H9 (cell line): ENCODE data around the gene HTN3. TPM values are rescaled to one million over a fixed set of nuclear protein-coding genes. Genes with fewer than 3 reads are reported as not detected.

Source experiments
- DNase-seq: peaks from one replicate; pipeline ENCODE4 v3.0.0-alpha.2; 2017
- H2AFZ ChIP-seq: one replicate; pipeline ENCODE4 v1.6.1; 2013; ENCODE audit warnings: mild to moderate bottlenecking, low read length, control low read depth, moderate library complexity
- H2AK5ac ChIP-seq: 2 replicates; pipeline ENCODE4 v1.6.1; 2013; ENCODE audit warnings: low read length, control low read depth, mixed read lengths; ENCODE audit not compliant: insufficient read length
- H2BK120ac ChIP-seq: one replicate; pipeline ENCODE4 v1.6.1; 2013; ENCODE audit warnings: low read depth, mild to moderate bottlenecking, low read length, control low read depth, inconsistent platforms; ENCODE audit not compliant: poor library complexity, severe bottlenecking
- H2BK12ac ChIP-seq: 2 replicates; pipeline ENCODE4 v1.6.1; 2013; ENCODE audit warnings: low read length, control low read depth, mixed read lengths, low read depth; ENCODE audit not compliant: insufficient read length
- H2BK15ac ChIP-seq: 2 replicates; pipeline ENCODE4 v1.6.1; 2013; ENCODE audit warnings: low read depth, low read length, control low read depth
- H2BK20ac ChIP-seq: one replicate; pipeline ENCODE4 v1.6.1; 2013; ENCODE audit warnings: low read depth, mild to moderate bottlenecking, low read length, control low read depth, inconsistent platforms; ENCODE audit not compliant: poor library complexity, severe bottlenecking
- H2BK5ac ChIP-seq: 2 replicates; pipeline ENCODE4 v1.6.1; 2013; ENCODE audit warnings: low read length, control low read depth, mixed read lengths; ENCODE audit not compliant: insufficient read length
- H3K14ac ChIP-seq: 2 replicates; pipeline ENCODE4 v1.6.1; 2013; ENCODE audit warnings: low read length, control low read depth; ENCODE audit not compliant: insufficient read depth
- H3K18ac ChIP-seq: 2 replicates; pipeline ENCODE4 v1.6.1; 2013; ENCODE audit warnings: low read depth, mild to moderate bottlenecking, mixed read lengths, low read length, control low read depth; ENCODE audit not compliant: insufficient read length
- H3K23ac ChIP-seq: 2 replicates; pipeline ENCODE4 v1.6.1; 2013; ENCODE audit warnings: low read length, control low read depth, mixed read lengths, low read depth; ENCODE audit not compliant: insufficient read length
- H3K23me2 ChIP-seq: 2 replicates; pipeline ENCODE4 v1.6.1; 2013; ENCODE audit warnings: low read depth, mild to moderate bottlenecking, mixed read lengths, low read length, control low read depth; ENCODE audit not compliant: insufficient read length, poor library complexity, severe bottlenecking
- H3K27ac ChIP-seq: 2 replicates; pipeline ENCODE4 v1.5.1; 2013; ENCODE audit warnings: low read length, control low read depth, mixed read lengths, low read depth; ENCODE audit not compliant: insufficient read length
- H3K27me3 ChIP-seq: 2 replicates; pipeline ENCODE4 v1.6.1; 2013; ENCODE audit warnings: low read length, control low read depth, inconsistent platforms; ENCODE audit not compliant: insufficient read depth
- H3K4ac ChIP-seq: 2 replicates; pipeline ENCODE4 v1.6.1; 2013; ENCODE audit warnings: low read depth, mild to moderate bottlenecking, control low read depth, inconsistent platforms, low read length, moderate library complexity
- H3K4me1 ChIP-seq: 2 replicates; pipeline ENCODE4 v1.6.1; 2013; ENCODE audit warnings: low read length, control low read depth, inconsistent platforms; ENCODE audit not compliant: insufficient read depth
- H3K4me2 ChIP-seq: 2 replicates; pipeline ENCODE4 v1.6.1; 2013; ENCODE audit warnings: low read length, control low read depth, mixed read lengths; ENCODE audit not compliant: insufficient read length, insufficient read depth
- H3K56ac ChIP-seq: 2 replicates; pipeline ENCODE4 v1.6.1; 2013; ENCODE audit warnings: low read depth, mild to moderate bottlenecking, mixed read lengths, low read length, control low read depth; ENCODE audit not compliant: insufficient read length
- H3K79me1 ChIP-seq: 2 replicates; pipeline ENCODE4 v1.6.1; 2013; ENCODE audit warnings: low read depth, mild to moderate bottlenecking, moderate library complexity, low read length, control low read depth, inconsistent platforms; ENCODE audit not compliant: insufficient read depth, poor library complexity, severe bottlenecking
- H3K79me2 ChIP-seq: 2 replicates; pipeline ENCODE4 v1.6.1; 2013; ENCODE audit warnings: low read length, control low read depth, inconsistent platforms; ENCODE audit not compliant: insufficient read depth
- H3K9ac ChIP-seq: 2 replicates; pipeline ENCODE4 v1.6.1; 2013; ENCODE audit warnings: low read length, control low read depth, mixed read lengths; ENCODE audit not compliant: insufficient read length; ENCODE audit errors: extremely low read depth
- H3K9me3 ChIP-seq: one replicate; pipeline ENCODE4 v1.6.1; 2013; ENCODE audit warnings: low read depth, low read length, inconsistent platforms; ENCODE audit not compliant: control insufficient read depth
- H3T11ph ChIP-seq: one replicate; pipeline ENCODE4 v1.6.1; 2013; ENCODE audit warnings: mild to moderate bottlenecking, low read length, control low read depth, inconsistent platforms
- H4K20me1 ChIP-seq: one replicate; pipeline ENCODE4 v1.6.1; 2013; ENCODE audit not compliant: control insufficient read depth, insufficient read length, insufficient read depth
- H4K5ac ChIP-seq: 2 replicates; pipeline ENCODE4 v1.6.1; 2013; ENCODE audit warnings: low read depth, mild to moderate bottlenecking, mixed read lengths, low read length, control low read depth; ENCODE audit not compliant: insufficient read length
- H4K8ac ChIP-seq: replicated peaks from 2 replicates; pipeline ENCODE4 v1.6.1; 2013; ENCODE audit warnings: low read length, control low read depth, mixed read lengths, low read depth; ENCODE audit not compliant: insufficient read length
- H4K91ac ChIP-seq: 2 replicates; pipeline ENCODE4 v1.6.1; 2013; ENCODE audit warnings: low read depth, mild to moderate bottlenecking, moderate library complexity, mixed read lengths, low read length, control low read depth; ENCODE audit not compliant: insufficient read length
- H3K27ac Mint-ChIP-seq, 3 experiments: 2 replicates in 2 of 3; 3 replicates in 1 of 3; pipeline ENCODE4 v1.8.0; 2020 to 2021; ENCODE audit warnings: mixed read lengths in 3 of 3, mild to moderate bottlenecking in 1 of 3, moderate library complexity in 1 of 3
- H3K27me3 Mint-ChIP-seq: 2 replicates; pipeline ENCODE4 v1.8.0; 2021; ENCODE audit warnings: low read depth, mild to moderate bottlenecking, moderate library complexity, mixed read lengths
- H3K36me3 Mint-ChIP-seq, 3 experiments: 2 replicates in 2 of 3; 3 replicates in 1 of 3; pipeline ENCODE4 v1.8.0; 2020 to 2021; ENCODE audit warnings: low read depth in 3 of 3, mixed read lengths in 3 of 3; ENCODE audit not compliant: insufficient read depth in 1 of 3
- H3K4me1 Mint-ChIP-seq, 2 experiments: 2 replicates each; pipeline ENCODE4 v1.8.0; 2020; ENCODE audit warnings: mixed read lengths in 2 of 2
- H3K4me3 Mint-ChIP-seq, 2 experiments: 2 replicates in 1 of 2; 3 replicates in 1 of 2; pipeline ENCODE4 v1.8.0; 2020 to 2021; ENCODE audit warnings: mild to moderate bottlenecking in 2 of 2, mixed read lengths in 2 of 2, moderate library complexity in 1 of 2
- H3K9me3 Mint-ChIP-seq, 2 experiments: 2 replicates in 1 of 2; 3 replicates in 1 of 2; pipeline ENCODE4 v1.8.0; 2020; ENCODE audit warnings: mild to moderate bottlenecking in 2 of 2, mixed read lengths in 2 of 2, moderate library complexity in 1 of 2
- CTCF ChIP-seq: fragments of 200-600 bp; sonication (generic); conservative IDR thresholded peaks from 3 replicates; pipeline ENCODE4 v1.8.0; 2021; ENCODE audit warnings: antibody characterized with exemption, mild to moderate bottlenecking
- WGBS: extraction: QIAGEN DNeasy Blood & Tissue Kit; methylation state at CpG from one replicate; pipeline ENCODE4 v1.1.7; 2013; ENCODE audit warnings: missing lambda C conversion rate, low lambda C conversion rate, mixed read lengths; ENCODE audit not compliant: insufficient read length; ENCODE audit errors: extremely low coverage; 5-methylcytosine and 5-hydroxymethylcytosine counted together
- total RNA-seq: library from RNA; stranded (reverse); gene quantifications from 2 replicates; pipeline ENCODE4 v1.2.1, GENCODE V29; 2021

HTN3 gene
- total RNA-seq, 1 experiment from 2014 or later: not detected

DNA sequence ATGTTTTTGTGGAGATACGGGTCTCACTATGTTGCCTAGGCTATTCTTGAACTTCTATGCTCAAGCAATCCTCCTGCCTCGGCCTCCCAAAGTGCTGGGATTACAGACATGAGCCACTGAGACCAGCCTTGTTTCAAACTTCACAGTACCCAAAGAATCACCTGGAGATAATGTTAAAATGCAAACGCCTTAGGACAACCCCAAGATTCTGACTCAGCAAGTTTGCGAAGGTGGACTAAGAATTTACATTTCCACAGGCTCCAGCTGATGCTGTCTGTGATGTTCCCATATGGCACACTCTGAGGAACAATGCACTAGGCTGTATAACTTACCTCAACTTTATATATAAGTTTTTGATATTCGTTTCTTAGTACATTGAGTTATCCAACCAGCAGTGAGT is 33.5 kb upstream of the HTN3 start:
- Histone ChIP-seq H4K5ac (no peak overlapping the region), H2AK5ac (no peak overlapping the region), H3K4me2 (no peak overlapping the region), H3K9ac (no peak overlapping the region), H3K79me2 (no peaks in the 10 kb centered on the region), H2BK15ac (no peak overlapping the region), H4K20me1 (no peaks in the 10 kb centered on the region), H4K8ac (no peak overlapping the region), H4K91ac (no peak overlapping the region), H3K18ac (no peak overlapping the region), H3K14ac (no peak overlapping the region), H3K56ac (no peak overlapping the region), H3K27ac (no peak overlapping the region), H2AFZ (no peak overlapping the region), H2BK12ac (no peak overlapping the region), H3K79me1 (no peaks in the 10 kb centered on the region), H3T11ph (no peak overlapping the region), H3K9me3 (no peaks in the 10 kb centered on the region), H2BK120ac (no peak overlapping the region), H3K23ac (no peak overlapping the region), H3K4me1 (no peaks in the 10 kb centered on the region), H2BK20ac (no peak overlapping the region), H3K27me3 (no peaks in the 10 kb centered on the region), H3K4ac (no peak overlapping the region), H3K23me2 (no peaks in the 10 kb centered on the region), H2BK5ac (no peak overlapping the region)
- Mint-ChIP-seq H3K27ac (peak overlapping the region in 1 of 3 experiments; percentile 69; a peak in 1 of 7 replicates), H3K36me3 (no peaks in the 10 kb centered on the region), H3K4me1 (peaks cover 0 to 4% of the 10 kb centered on the region in 2 experiments; a peak in 1 of 4 replicates), H3K27me3 (no peaks in the 10 kb centered on the region), H3K4me3 (no peak overlapping the region), H3K9me3 (no peaks in the 10 kb centered on the region)
- no peak for TF ChIP-seq CTCF
- no CpG with 5 or more reads among the region's 5 CpGs for WGBS
- DNase-seq: no peak
